Measurements from ENCODE around the gene KCNH2.

Gene KCNH2

DNA sequence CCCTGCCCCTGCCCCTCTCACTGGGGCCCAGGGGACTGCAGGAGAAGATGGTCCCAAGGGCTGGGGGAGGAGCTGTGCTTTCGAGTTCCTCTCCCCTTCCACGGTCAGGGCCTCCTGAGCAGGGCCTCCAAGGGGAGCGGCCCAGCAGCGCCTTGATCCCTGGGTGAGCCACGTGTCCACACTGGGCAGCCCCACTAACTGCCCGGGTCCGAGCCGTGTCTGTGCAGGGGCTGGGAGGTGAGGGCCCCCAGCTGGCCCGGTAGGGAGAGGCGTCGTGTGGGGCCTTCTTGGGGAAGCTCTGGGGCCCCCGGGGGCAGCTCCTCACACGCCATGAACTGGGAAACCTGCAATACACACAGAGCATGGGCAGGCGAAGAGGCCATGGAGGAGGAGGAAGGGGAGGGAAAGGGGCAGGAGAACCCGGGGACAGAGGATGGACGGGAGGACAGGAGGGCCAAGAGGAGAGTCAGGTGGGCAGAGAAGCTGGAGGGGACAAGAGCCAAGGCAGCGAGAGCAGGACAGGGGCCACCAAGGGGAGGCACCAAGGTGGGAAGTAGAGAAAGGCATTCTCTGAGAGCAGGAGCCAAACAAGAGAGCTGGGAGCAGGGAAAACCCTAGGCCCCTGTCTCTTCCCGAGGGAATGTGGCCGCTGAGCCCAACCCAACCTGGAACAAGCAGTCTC is 32.8 kb downstream of the KCNH2 start:
- DNase-seq = no peak

DNA sequence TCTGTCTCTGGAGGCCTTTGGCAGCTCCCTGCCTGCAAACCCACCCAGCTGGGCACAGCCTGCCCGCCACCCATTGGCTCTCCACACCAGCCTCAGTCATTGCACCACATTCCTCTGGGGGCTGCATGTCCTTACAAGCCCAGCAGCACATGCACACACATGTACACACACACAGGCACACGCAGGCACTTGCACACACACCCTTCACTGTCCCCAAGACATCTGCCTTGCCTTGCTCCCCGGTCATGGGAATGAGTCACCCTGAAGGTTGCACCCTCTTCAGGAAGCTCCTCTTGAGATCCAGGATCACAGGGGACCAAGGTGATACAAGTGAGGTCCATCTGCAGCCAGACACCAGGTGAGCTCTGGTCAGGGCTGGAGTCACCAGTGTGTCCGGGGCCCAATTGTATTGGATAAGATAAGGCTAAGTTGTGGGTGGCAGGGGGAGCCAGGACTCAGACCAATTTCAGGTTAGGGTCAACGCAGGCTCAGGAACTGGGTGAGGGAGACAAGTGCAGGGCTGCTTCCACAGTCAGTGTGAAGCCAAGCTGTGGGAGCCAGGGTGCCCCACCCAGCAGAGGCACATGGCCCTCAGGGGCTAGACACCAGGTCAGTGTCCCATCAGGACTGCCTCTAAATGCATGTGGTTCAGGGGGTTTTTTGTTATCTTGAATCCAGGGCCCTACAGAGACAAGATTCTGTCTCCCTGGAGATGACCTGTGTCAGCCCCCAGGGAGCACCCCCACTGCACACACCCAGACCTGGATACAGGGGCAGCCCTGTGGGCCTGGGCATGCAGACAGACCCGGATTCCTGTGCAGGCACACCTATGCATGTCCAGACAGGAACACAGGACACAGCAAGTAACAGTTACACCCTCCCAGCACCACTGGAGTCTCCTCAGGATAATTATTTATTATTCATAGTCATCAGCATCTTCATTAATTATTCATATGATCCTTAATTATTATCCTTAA is 33.8 kb downstream of the KCNH2 start:
- no peak for DNase-seq

DNA sequence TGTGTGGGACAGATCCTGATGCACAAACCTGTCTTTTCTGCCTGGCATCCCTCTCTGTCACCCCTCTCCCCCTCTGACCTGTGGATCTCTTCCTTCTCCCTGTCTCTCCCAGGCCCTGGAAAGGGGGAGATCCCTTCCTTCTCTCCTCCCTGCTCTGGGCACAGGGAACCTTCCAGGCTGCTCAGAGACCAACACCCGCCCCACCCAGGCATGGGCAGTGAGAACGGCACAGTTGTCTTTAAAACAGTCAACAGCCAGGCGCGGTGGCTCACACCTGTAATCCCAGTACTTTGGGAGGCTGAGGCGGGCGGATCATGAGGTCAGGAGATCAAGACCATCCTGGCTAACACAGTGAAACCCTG is 34.7 kb downstream of the KCNH2 start:
- no peak for DNase-seq

DNA sequence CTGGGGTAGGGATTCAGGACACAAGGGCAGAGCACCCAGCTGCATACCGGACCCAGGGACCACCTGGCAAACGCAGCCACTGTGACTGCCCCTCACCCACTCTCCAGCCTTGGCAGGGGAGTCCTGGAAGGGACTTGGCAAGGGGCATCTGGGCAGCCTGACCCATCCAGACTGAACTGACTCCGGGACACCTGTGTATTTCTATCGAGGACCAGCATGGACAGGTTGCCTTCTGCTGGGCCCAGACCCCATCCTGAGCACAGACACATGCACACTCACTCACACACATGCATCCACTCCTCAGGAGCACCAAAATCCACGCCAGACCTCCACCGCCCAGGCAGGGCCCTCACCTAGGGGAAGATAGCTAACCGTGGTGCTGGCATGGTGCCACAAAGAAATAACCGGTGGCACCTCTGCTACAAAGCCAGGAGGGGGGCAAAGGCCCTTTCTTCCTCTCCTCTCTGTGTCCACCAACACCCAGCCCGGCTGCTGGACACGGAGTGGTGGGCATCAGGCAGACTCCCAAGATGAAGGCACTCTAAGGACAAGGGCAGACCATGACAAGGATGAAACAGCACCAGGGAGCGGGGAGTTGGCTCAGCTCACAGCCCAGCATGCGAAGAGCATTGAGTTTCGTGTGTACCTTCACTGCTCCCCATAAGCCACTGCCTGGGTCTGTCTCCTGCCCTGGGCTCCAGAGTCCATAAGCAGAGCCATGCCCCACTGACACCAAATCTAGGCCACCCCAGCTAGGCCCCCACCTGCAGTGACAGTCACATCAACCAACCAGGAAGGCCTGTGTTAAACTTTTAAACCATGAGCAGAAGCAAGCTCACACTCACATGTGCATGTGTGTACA is 35.3 kb downstream of the KCNH2 start:
- DNase-seq = no peak

DNA sequence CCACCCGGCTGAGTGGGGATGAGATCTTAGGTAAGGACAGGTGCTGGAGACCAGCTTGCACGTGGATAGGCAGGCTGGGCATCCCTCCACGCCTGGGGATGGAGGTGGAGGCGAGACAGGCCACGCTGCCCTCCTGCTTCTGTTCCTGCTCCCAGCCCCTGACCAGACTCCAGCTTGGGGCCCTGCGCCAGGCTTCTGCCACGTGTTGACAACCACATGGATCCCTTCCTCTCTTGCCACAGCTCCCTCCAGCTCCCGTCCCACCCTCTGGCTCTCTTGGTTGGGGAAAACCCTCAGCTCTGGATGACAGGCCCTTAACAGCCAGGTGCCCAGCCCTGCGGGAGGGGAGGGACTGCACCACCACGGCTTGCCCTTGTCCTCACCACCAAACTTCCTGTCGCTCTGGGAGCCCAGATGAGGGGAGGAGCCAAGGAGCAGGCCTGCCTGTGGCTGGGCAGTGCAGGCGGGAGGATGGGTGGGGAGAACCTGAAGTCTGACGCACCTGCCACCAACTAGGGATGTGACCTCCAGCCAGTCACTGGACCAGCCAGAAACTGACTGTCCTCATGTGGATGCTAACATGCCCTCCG is 36.0 kb downstream of the KCNH2 start:
- DNase-seq = no peak

DNA sequence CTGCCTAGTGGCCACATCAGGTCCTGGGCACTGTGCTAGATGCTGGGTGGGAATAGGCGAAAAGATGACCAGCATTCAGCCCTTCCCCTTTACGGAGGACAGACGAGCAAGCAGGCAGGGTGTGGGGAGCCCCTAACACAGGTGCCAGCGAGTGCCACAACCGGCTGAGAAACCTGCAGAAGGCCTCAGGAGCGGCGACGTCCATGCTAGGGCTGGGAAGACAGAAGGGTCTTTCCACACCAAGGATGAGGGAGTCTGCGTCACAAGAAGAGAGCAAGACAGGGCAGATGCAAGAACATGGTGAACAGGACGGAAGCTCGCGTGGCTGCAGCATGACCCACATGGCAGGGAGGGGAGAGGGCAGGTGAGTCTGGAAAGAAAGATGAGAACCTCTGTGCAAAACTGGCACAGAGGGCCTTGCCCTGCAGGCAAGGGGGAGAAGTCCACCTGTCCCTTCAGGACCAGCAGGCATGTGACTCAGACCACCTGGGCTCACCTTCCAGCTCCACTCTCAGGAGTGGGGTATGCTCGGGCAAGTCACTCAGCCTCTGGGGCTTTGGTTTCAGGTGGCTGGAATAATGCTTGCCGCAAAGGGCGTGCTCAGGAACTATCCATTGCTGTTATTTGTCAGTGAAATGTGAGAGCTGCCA is 36.6 kb downstream of the KCNH2 start:
- no peak for DNase-seq

DNA sequence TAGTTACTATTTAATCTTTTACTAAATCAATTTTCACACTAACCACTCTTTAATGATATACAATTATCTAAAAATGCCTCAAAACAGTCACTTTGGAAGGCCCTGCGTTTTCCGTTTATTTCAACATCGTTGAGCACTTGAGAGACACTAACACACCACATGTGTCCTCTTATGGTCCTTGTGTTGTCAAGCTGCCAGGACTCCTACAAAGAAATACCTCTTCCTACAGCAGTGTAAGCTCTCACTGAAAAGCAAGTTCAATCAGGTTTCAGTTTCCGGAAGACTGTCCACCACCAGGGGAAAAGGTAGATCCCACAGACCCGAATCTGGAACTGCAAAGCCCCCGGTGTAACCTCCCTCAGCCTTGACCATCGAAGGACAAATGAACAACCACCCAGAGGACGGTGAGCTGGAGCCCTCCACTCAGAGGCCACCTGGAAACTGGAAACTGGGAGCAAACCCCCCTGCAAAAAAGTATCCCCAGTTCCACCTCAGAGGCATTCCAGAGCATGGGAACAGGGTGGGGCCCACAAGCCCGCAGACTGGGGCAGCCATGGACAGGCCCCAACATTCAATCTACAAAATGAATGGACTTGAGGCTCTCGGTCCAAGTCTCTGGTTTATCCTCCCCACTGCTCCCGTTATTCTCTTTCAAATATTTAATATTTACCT is 37.6 kb downstream of the KCNH2 start:
- no peak for DNase-seq

DNA sequence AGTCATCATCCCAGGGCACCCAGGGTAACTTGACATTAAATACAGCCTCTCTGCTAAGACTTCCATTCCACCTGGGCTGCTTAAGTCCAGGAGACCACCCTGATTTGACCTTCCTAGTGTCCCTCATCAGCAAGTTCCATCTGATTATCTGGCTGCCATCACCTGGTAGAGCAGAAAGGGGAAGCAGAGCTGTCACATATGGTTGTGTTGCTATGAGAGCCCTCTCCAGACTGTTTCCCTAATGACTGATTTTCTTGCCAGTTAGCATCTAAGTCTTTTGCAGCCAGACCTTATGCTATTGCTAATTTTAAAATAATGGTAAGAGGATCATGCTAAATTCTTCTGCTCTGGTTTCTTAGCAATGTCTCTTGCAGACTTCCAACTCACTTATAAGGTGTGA is 38.7 kb downstream of the KCNH2 start:
- no peak for DNase-seq

DNA sequence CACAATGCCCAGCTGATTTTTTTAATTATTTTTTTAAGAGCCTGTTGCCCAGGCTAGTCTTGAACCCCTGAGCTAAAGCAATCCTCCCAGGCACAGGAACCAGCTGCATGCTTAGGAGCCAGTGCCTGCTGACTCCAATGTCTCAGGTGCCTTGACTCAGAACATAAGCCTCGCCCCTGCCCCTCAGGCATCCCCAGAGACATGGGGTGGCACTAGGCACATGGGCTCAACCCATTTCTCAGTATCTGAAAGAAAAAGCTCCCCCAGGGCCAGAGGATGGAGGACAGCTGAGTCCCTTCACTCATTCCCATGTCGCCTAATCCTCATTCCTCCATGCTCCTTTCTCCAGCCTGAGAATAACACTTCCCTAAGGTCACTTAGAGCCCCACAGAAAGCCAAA is 39.1 kb downstream of the KCNH2 start:
- DNase-seq = no peak

DNA sequence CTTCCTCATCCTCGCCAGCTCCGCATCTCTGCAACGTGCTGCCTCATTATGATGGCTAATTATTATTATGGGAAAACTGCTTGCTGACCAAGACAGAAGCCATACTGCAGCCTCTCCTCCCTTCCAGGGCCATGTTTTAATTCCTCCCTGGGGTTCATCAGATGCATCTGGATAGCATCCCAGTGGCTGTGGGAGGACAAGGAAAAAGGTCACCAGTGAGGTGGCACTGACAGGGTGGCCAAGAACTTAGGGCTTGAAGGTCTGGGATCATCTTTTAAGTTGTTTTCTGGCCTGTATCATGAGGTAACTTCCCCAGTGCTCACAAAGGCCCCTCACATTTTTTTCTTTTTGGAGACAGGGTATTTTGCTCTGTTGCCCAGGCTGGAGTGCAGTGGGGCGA is 39.6 kb downstream of the KCNH2 start:
- no peak for DNase-seq

DNA sequence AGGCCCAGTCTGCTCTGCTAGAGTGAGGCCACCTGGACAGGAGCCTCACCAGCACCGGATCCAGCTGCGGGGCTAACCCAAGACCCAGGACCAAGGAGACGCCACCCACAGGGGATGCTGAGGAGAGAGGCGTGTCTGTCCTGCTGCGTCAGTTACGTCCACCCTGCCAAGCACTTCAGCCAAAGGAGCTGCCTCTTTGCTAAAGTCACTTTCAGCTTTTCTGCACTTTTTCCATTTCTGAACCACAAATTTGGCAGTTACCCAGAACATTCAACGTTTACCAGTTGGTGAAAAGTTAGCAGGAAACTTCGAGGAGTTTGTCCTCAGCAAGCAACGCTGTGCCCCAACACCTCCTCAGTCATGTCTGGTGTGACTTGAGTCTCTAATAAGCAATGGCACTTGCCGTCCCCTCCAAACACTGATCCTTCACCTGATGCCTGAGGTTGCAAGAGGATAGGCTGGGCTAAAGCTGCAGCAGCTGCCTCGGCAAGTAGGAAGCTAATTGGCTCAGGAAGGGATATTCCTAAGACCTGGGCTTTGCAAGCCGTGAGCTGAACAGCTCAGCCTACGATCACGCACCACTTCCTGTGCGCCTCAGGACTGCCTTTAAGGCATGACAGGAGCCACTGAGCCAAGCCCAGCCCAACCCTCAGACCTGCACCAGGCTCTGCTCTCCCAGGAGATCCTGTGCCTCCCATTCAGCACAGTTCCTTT is 40.1 kb downstream of the KCNH2 start:
- no peak for DNase-seq

DNA sequence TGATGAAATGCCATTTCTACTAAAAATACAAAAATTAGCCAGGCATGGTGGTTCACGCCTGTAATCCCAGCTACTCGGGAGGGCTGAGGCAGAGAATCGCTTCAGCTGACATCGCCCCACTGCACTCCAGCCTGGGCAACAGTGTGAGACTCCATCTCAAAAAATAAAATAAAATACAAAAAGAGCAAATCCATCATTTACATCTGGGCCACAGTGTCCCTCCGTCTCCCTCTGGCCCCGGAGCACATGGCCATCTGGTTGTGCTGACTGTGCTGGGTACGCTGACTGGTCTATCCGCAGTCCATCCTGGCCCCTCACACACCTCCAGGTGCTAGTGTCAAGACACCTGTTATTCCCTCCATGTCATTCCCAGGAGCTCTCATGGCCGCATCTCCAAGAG is 42.1 kb downstream of the KCNH2 start:
- DNase-seq = no peak

DNA sequence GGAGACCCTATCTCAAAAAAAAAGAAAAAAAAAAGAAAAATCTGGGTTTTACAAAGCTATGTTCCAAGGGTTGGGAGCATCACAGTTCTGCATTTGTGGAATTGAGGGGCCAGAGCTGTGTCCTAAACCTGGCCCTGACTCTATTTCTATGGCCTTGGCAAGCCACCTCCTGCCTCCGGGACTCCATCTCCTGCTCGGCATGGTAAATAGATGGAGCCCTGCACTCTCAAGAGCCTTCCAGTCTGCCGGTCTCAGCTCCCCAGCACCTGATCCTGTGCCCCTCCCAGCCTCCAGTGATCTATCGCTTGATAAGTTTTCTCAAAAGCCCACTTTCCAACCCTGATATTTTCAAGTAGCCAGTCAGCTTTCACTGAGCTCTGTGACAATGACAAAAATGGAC is 43.0 kb downstream of the KCNH2 start:
- DNase-seq = no peak

DNA sequence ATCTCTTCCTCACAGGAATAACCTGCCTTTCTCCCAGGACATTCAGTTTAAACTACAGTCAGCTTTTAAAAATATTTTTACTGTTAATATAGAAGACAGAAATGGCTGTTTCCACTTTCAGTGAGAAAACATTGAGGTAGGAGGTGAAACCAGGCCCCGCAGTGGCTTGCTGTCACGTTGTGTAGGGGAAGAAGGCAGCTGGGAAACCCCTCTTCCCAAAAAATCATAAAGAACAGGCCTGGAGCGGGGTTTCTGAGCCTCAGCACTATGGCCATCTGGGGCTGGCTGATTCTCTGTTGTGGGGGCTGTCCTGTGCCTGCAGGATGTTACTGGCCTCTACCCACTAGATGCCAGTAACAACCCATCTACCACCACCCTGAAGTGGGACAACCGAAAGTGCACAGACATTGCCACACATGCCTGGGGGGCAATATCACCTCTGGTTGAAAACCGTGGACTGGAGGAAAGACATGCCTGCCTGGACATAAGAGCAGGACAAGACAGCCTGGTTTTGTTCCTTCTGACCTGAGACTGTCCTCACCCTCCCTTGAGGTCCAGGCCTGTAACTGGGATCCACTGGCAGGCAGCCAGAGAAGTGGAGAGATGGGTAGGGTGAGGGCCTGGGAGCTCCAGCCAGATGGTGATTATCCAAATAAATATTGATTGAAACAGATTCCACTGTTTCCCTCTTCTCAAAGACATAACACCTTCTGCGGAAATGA is 43.9 kb downstream of the KCNH2 start:
- DNase-seq = no peak

DNA sequence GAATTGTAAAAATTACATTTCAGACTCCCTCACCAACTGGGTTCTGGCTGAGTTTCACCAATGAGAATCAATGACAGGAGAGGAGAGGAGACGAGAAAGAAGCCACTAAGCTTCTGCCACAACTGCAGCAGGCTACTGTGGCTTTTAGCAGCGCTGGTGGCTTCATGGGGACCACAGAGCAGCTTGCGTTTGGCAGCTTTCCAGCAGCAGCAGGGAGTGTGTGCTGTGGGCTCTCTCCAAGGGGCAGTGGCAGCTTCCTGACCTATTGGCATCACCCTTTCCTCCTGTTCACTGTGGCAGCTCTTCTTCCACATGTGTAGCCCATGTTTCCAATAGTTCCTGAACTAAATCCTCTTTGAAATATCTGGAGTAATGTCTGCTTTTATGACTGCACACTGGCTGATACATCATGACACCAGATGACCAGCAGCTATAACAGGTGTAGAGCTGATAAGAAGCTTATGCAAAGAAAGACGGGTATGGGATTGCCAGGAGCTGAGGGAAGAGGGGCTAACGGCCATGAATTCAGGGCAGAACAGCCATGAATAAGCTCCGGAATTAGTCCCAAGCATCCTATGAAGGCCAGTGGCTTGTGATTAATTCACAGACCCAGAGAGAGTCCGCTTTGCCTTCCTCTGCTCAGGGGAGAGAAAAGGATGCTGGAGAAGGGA is 46.8 kb downstream of the KCNH2 start:
- no peak for DNase-seq

DNA sequence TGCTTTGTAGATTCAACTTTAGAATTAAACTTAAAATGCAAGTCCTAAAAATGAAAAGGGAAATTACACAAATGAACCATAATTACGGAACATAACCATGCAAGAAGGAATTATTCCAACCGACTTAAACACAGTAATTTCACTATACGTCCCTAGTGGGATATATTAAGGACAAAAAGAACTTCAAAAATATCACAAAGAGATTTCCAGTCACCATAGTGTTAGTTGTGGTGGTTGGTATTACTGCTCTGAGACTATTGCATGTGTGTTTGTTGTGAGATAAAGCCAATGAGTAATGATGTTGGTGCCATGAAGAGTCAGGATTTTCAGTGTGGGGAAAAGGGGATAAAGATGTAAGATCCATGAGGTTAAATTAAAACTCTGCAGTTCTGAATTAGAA is 49.6 kb downstream of the KCNH2 start:
- DNase-seq = no peak

DNA sequence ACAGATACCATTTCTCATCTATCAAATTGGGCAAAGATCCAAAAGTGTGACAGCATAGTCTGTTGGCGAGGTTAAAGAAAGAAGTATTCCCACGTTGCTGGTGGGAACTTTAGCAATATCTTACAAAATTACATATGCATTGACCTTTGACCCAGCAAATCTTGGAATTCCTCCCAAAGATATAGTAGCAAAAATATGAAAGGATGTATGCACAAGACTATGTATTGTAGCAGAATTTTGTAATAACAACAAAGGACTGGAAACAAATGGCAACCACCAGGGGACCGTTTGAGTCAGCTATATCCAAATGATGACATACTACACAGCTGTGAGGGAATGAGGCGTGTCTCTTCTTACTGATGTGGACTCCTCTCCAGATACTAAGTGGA is 50.2 kb downstream of the KCNH2 start:
- no peak for DNase-seq

DNA sequence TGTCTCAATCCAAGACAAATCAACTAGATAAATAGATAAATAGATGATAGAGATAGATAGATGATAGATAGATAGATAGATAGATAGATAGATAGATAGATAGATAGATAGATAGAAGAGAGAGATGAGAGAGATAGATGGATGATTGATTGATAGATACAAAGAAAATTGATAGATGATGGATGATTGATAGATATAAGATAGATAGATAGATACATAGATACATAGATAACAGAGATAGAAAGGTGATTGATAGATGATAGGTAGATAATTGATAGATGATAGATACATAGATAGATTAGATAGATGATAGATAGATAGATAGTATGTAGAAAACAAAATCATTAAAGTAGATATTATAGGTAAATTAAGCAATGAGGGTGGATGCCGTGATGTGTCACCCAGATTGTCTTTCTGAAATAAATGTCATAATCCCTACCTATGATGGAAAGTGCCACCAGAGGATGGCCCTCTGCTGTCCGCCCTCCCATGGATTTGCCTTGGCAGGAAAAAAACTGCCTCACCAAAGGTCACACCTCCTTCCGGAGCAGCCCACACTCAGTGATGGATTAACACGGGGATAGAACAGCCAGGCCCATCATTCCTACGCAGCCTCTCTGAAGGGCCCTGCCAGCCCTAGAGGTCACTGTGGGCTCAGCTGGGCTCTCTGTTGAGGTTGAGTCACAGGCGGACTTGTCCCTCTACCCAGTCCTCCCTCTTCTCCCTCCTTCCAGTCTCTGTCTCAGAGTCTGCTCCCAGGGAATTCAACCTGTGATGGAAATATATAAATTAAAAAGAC is 50.8 kb downstream of the KCNH2 start:
- DNase-seq = no peak

DNA sequence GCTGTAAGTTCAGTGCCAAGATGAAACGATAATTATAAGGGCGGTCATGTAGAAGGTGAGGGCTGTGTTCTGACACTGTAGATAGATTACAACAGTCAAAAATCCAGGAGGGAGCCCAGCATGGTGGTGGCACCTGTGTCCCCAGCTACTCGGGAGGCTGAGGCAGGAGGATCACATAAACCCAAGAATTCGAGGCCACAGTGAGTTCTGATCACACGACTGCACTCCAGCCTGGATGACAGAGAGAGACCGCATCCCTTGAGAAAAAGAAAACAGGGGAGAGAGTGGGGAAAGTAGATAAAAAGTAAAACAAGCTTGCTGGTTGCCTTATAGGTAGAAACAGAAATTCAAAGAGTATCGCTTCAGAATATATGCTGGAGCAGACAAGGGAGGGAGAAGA is 52.1 kb downstream of the KCNH2 start:
- no peak for DNase-seq

Data from bone marrow (tissue), 2 donors.